Esophagus muscularis mucosa (tissue), 4 donors: ENCODE data around the gene RAD51B. TPM values are rescaled to one million over a fixed set of nuclear protein-coding genes. Genes with fewer than 3 reads are reported as not detected.

ENCODE experiments used
- DNase-seq: peaks from one replicate; pipeline ENCODE4 v3.0.0-alpha.2; 2017; ENCODE audit errors: extremely low spot score
- H3K27ac ChIP-seq, 4 donors: fragments of 200-600 bp; sonication (generic); replicated peaks in 1 of 4; 1 replicate in 3 of 4; 2 replicates in 1 of 4; pipeline ENCODE4 v1.5.1; 2016 to 2019; ENCODE audit warnings: mild to moderate bottlenecking in 1 of 4
- H3K27me3 ChIP-seq, 4 donors: fragments of 200-600 bp; sonication (generic); one replicate each; pipeline versions ENCODE4 v1.5.1 to v1.6.0; 2016 to 2019
- H3K36me3 ChIP-seq, 4 donors: fragments of 200-600 bp; sonication (generic); one replicate each; pipeline ENCODE4 v1.5.1; 2016 to 2019
- H3K4me1 ChIP-seq, 4 donors: fragments of 200-600 bp; sonication (generic); one replicate each; pipeline ENCODE4 v1.5.1; 2016 to 2019
- H3K4me3 ChIP-seq, 4 donors: fragments of 200-600 bp; sonication (generic); 1 replicate in 2 of 4; 2 replicates in 2 of 4; pipeline ENCODE4 v1.5.1; 2016 to 2019; ENCODE audit warnings: mild to moderate bottlenecking in 4 of 4, moderate library complexity in 1 of 4
- H3K9me3 ChIP-seq, 4 donors: fragments of 200-600 bp; sonication (generic); 1 replicate in 3 of 4; 2 replicates in 1 of 4; pipeline ENCODE4 v1.5.1; 2016 to 2019
- CTCF ChIP-seq, 3 experiments: fragments of 200-600 bp in 2 of 3; fragments of 450-650 bp in 1 of 3; sonication (generic) in 2 of 3; IDR thresholded peaks; one replicate each; pipeline ENCODE4 v1.5.1; 2017 to 2019; ENCODE audit warnings: antibody characterized with exemption in 3 of 3, mild to moderate bottlenecking in 2 of 3, moderate library complexity in 1 of 3
- EP300 ChIP-seq: sonication (generic); formaldehyde crosslinking; IDR thresholded peaks from one replicate; pipeline ENCODE4 v1.6.1; 2017; ENCODE audit warnings: antibody characterized with exemption
- POLR2A ChIP-seq: fragments of 450-650 bp; IDR thresholded peaks from one replicate; pipeline ENCODE4 v1.6.1; 2017; ENCODE audit warnings: antibody characterized with exemption, moderate library complexity, mild to moderate bottlenecking, low read depth
- POLR2AphosphoS5 ChIP-seq, 2 donors: sonication (generic); formaldehyde crosslinking; IDR thresholded peaks; one replicate each; pipeline ENCODE4 v1.6.1; 2017; ENCODE audit warnings: antibody characterized with exemption in 2 of 2
- WGBS: methylation state at CpG from one replicate; pipeline ENCODE4 v1.1.5; 2018; 5-methylcytosine and 5-hydroxymethylcytosine counted together
- intact Hi-C: fragments of 100-400 bp; cut with DNase I; formaldehyde crosslinking; loops from one replicate; pipeline ENCODE4 v1.15.1; 2023
- total RNA-seq, 4 donors: library from RNA; depleted of rRNA; stranded (reverse); fragments of >200 nt; gene quantifications; one replicate each; pipeline versions ENCODE4 v1.1.0 to v1.2.1, GENCODE V29; 2016

Gene RAD51B
- total RNA-seq, 4 donors from 2014 or later = 2.8 to 11.1 (median 5.1) TPM

DNA sequence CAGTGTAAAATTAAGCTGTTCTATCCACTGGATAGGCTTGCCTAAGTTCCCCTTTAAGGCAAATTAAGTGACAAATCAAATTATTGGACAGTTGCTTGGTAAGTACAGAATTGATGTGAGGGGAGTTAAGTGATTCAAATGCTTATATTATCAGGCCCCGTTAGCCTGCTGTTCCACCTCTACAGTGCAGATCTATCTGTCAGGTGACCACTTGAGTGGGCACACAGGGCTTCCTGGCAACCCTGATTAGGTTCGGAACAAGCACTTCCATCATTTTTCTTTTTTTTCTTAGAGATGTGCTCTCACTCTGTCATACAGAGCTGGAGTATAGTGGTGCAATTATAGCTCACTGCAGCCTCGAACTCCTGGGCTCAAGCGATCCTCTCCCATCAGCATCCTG is 453.8 kb downstream of the RAD51B start:
- Histone ChIP-seq H3K27me3 (no peaks in the 10 kb centered on the region), H3K36me3 (no peaks in the 10 kb centered on the region), H3K27ac (no peak overlapping the region), H3K9me3 (no peaks in the 10 kb centered on the region), H3K4me1 (peaks cover 0 to 37% (median 31%) of the 10 kb centered on the region in 4 donors), H3K4me3 (no peak overlapping the region)
- no peak for DNase-seq
- WGBS = 90% methylated on average over 4 of the region's 4 CpGs
- intact Hi-C loops = no loop called here
- TF ChIP-seq CTCF (IDR thresholded peaks at IDR 0.05) = no peak
- TF ChIP-seq POLR2A = no peak
- TF ChIP-seq EP300 = no peak
- no peak for TF ChIP-seq POLR2AphosphoS5 (IDR thresholded peaks at IDR 0.05)

GRCh38 chr14:68274725-68275124 is 455.1 kb downstream of the RAD51B start:
- intact Hi-C loops = no loop called here
- TF ChIP-seq EP300 = no peak
- TF ChIP-seq POLR2AphosphoS5 (IDR thresholded peaks at IDR 0.05) = no peak
- TF ChIP-seq CTCF (IDR thresholded peaks at IDR 0.05) = no peak
- TF ChIP-seq POLR2A = no peak
- 83% methylated on average over 2 of the region's 2 CpGs for WGBS

GRCh38 chr14:68278576-68279436 is 459.2 kb downstream of the RAD51B start:
- no peak overlapping the region for H3K4me3 ChIP-seq
- H3K4me1 ChIP-seq = peaks cover 9 to 20% (median 13%) of the 10 kb centered on the region in 4 donors
- peak; percentile 47 for DNase-seq
- WGBS = 88% methylated on average over 5 of the region's 5 CpGs
- TF ChIP-seq CTCF (IDR thresholded peaks at IDR 0.05) = no peak
- H3K36me3 ChIP-seq = no peaks in the 10 kb centered on the region
- peak overlapping the region in 1 of 4 donors; percentile 20 for H3K27ac ChIP-seq
- no peaks in the 10 kb centered on the region for H3K27me3 ChIP-seq
- H3K9me3 ChIP-seq = no peaks in the 10 kb centered on the region
- intact Hi-C loops = no loop called here

More at GRCh38 chr14:68274725-68275124, 455.1 kb downstream of the RAD51B start:
- H3K4me3 ChIP-seq = no peak overlapping the region
- H3K27ac ChIP-seq = no peak overlapping the region
- H3K27me3 ChIP-seq = no peaks in the 10 kb centered on the region
- H3K36me3 ChIP-seq = no peaks in the 10 kb centered on the region
- no peaks in the 10 kb centered on the region for H3K9me3 ChIP-seq
- H3K4me1 ChIP-seq = peaks cover 2 to 26% (median 23%) of the 10 kb centered on the region in 4 donors
- no peak for DNase-seq

GRCh38 chr14:68279437-68279720 is 459.8 kb downstream of the RAD51B start:
- peak overlapping the region in 1 of 4 donors; percentile 20 for H3K27ac ChIP-seq
- intact Hi-C loops = no loop called here
- peaks cover 12 to 22% (median 16%) of the 10 kb centered on the region in 4 donors for H3K4me1 ChIP-seq
- H3K36me3 ChIP-seq = no peaks in the 10 kb centered on the region
- DNase-seq = no peak
- WGBS = 97% methylated on average over 3 of the region's 3 CpGs
- H3K27me3 ChIP-seq = no peaks in the 10 kb centered on the region
- TF ChIP-seq CTCF (IDR thresholded peaks at IDR 0.05) (no peak), POLR2A (no peak), EP300 (no peak), POLR2AphosphoS5 (IDR thresholded peaks at IDR 0.05) (no peak)
- H3K4me3 ChIP-seq = no peak overlapping the region
- H3K9me3 ChIP-seq = no peaks in the 10 kb centered on the region
